Keratinocyte (primary cell): ENCODE measurements around the gene IFIT2.

Experiments used
- EZH2 ChIP-seq: IDR thresholded peaks from one replicate; pipeline ENCODE4 v1.6.1; 2012; ENCODE audit warnings: inconsistent platforms, mild to moderate bottlenecking, low read length, moderate library complexity
- TF ChIP-seq, protein P1 (sequence below), 3 experiments: IDR thresholded peaks in 1 of 3; conservative IDR thresholded peaks in 1 of 3; optimal IDR thresholded peaks in 1 of 3; 2 replicates in 2 of 3; 3 replicates in 1 of 3; pipeline versions ENCODE3 to v1.5.1; 2011; ENCODE audit warnings: low read length in 3 of 3, mild to moderate bottlenecking in 3 of 3, moderate library complexity in 2 of 3, control low read depth in 1 of 3, inconsistent platforms in 1 of 3; ENCODE audit not compliant: insufficient read depth in 2 of 3; ENCODE audit errors: extremely low read depth in 1 of 3

DNA sequence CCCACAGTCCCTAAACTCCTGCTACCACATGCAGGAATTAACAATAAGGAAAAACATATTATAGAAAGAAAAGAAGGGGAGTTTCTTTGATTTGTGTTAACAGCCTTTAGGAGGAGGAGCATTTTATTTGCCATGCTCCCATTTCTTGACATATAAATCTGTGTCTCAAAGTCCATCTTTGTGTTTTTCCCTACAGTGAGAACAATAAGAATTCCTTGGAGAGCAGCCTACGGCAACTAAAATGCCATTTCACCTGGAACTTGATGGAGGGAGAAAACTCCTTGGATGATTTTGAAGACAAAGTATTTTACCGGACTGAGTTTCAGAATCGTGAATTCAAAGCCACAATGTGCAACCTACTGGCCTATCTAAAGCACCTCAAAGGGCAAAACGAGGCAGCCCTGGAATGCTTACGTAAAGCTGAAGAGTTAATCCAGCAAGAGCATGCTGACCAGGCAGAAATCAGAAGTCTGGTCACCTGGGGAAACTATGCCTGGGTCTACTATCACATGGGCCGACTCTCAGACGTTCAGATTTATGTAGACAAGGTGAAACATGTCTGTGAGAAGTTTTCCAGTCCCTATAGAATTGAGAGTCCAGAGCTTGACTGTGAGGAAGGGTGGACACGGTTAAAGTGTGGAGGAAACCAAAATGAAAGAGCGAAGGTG lies 4.1 kb downstream of the IFIT2 start:
- no peak for TF ChIP-seq EZH2
- TF ChIP-seq, protein P1, sequence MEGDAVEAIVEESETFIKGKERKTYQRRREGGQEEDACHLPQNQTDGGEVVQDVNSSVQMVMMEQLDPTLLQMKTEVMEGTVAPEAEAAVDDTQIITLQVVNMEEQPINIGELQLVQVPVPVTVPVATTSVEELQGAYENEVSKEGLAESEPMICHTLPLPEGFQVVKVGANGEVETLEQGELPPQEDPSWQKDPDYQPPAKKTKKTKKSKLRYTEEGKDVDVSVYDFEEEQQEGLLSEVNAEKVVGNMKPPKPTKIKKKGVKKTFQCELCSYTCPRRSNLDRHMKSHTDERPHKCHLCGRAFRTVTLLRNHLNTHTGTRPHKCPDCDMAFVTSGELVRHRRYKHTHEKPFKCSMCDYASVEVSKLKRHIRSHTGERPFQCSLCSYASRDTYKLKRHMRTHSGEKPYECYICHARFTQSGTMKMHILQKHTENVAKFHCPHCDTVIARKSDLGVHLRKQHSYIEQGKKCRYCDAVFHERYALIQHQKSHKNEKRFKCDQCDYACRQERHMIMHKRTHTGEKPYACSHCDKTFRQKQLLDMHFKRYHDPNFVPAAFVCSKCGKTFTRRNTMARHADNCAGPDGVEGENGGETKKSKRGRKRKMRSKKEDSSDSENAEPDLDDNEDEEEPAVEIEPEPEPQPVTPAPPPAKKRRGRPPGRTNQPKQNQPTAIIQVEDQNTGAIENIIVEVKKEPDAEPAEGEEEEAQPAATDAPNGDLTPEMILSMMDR (optimal IDR thresholded peaks at IDR 0.05 in 1 of 3, IDR thresholded peaks at IDR 0.05 in 1 of 3, conservative IDR thresholded peaks at IDR 0.05 in 1 of 3; ENCODE audit: extremely low read depth in 1 of 3, insufficient read depth in 2 of 3, low read length in 3 of 3): no peak
